Prostate gland (tissue), 2 donors: ENCODE results near the gene BRME1. TPM values are rescaled to one million over a fixed set of nuclear protein-coding genes. Genes with fewer than 3 reads are reported as not detected.

Experiments
- DNase-seq: peaks from one replicate; pipeline ENCODE4 v3.0.0-alpha.2; 2019; ENCODE audit warnings: low spot score
- H3K27ac ChIP-seq, 2 donors: fragments of 200-600 bp; sonication (generic); 2 replicates each; pipeline ENCODE4 v1.5.1; 2017 to 2019
- H3K27me3 ChIP-seq: fragments of 200-600 bp; sonication (generic); replicated peaks from 2 replicates; pipeline ENCODE4 v1.5.1; 2019; ENCODE audit not compliant: insufficient read depth
- H3K36me3 ChIP-seq, 2 donors: fragments of 200-600 bp; sonication (generic); 1 replicate in 1 of 2; 2 replicates in 1 of 2; pipeline versions ENCODE4 v1.5.1 to v1.8.1; 2017 to 2019
- H3K4me1 ChIP-seq: fragments of 200-600 bp; sonication (generic); replicated peaks from 2 replicates; pipeline ENCODE4 v1.5.1; 2019
- H3K4me3 ChIP-seq, 2 donors: fragments of 200-600 bp; sonication (generic); 2 replicates each; pipeline ENCODE4 v1.5.1; 2017 to 2019
- H3K9me3 ChIP-seq: fragments of 200-600 bp; sonication (generic); 2 replicates; pipeline ENCODE4 v1.5.1; 2017
- CTCF ChIP-seq, 4 experiments: fragments of 200-600 bp in 2 of 4; fragments of 450-650 bp in 2 of 4; sonication (generic) in 2 of 4; IDR thresholded peaks; 1 replicate in 3 of 4; 2 replicates in 1 of 4; pipeline ENCODE4 v1.5.1; 2016 to 2019; ENCODE audit warnings: antibody characterized with exemption in 4 of 4, mild to moderate bottlenecking in 2 of 4, moderate library complexity in 2 of 4
- POLR2A ChIP-seq: fragments of 450-650 bp; IDR thresholded peaks from one replicate; pipeline ENCODE4 v1.6.1; 2016; ENCODE audit warnings: antibody characterized with exemption, mild to moderate bottlenecking
- POLR2AphosphoS5 ChIP-seq: sonication (generic); formaldehyde crosslinking; IDR thresholded peaks from one replicate; pipeline ENCODE4 v1.6.1; 2017; ENCODE audit warnings: antibody characterized with exemption
- WGBS: methylation state at CpG from one replicate; pipeline ENCODE4 v1.1.5; 2018; 5-methylcytosine and 5-hydroxymethylcytosine counted together
- intact Hi-C: fragments of 100-400 bp; cut with DNase I; formaldehyde crosslinking; loops from one replicate; pipeline ENCODE4 v1.14.2; 2022
- total RNA-seq, 2 donors: library from RNA; depleted of rRNA; stranded (reverse); fragments of >200 nt; gene quantifications; one replicate each; pipeline ENCODE4 v1.1.0, GENCODE V29; 2016

The BRME1 gene
- total RNA-seq, 2 donors from 2014 or later = 2.0 to 12.6 TPM

DNA sequence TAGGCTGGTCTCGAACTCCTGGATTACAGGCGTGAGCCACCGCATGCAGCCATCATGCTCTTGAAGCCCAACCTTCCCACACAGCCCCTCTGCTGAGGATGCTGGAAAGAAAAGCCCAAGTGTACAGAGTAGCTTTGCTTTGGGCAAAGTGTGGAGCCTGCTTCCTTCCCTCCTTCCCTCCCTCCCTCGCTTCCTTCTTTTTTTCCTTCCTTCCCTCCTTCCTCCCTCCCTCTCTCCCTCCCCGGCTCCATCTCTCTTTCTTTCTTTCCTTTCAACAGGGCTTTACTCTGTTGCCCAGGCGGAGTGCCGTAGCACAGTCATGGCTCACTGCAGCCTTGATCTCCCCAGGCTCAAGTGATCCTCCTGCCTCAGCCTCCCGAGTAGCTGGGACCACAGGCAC lies 2.8 kb upstream of the BRME1 start:
- Histone ChIP-seq H3K4me3 (no peak overlapping the region), H3K4me1 (no peaks in the 10 kb centered on the region), H3K27ac (no peak overlapping the region), H3K9me3 (no peaks in the 10 kb centered on the region), H3K27me3 (no peaks in the 10 kb centered on the region), H3K36me3 (peaks cover 0 to 2% of the 10 kb centered on the region in 2 donors)
- intact Hi-C loops = no loop called here
- WGBS = 90% methylated on average over 8 of the region's 8 CpGs
- no peak for TF ChIP-seq POLR2AphosphoS5
- no peak for TF ChIP-seq CTCF (IDR thresholded peaks at IDR 0.05)
- DNase-seq = no peak

GRCh38 chr19:13906910-13907309 lies 993 bp upstream of the BRME1 start:
- TF ChIP-seq POLR2AphosphoS5 = no peak
- no peak for TF ChIP-seq POLR2A
- TF ChIP-seq CTCF (IDR thresholded peaks at IDR 0.05) = no peak
- peaks cover 0 to 2% of the 10 kb centered on the region in 2 donors for H3K36me3 ChIP-seq
- no peak for DNase-seq
- peak overlapping the region; percentile 85 to 94 for H3K4me3 ChIP-seq
- no peaks in the 10 kb centered on the region for H3K27me3 ChIP-seq
- H3K27ac ChIP-seq = no peak overlapping the region
- intact Hi-C loops = no loop called here
- no peaks in the 10 kb centered on the region for H3K4me1 ChIP-seq
- 87% methylated on average over 5 of the region's 5 CpGs for WGBS
- H3K9me3 ChIP-seq = no peaks in the 10 kb centered on the region

- H3K9me3 ChIP-seq = no peaks in the 10 kb centered on the region
- peak overlapping the region; percentile 85 to 94 for H3K4me3 ChIP-seq
- 1% methylated on average over 13 of the region's 13 CpGs for WGBS
- no peak for DNase-seq
- intact Hi-C loops = no loop called here
- H3K27ac ChIP-seq = peak overlapping the region; percentile 80 to 82
- H3K36me3 ChIP-seq = peaks cover 0 to 2% of the 10 kb centered on the region in 2 donors
- no peak for TF ChIP-seq POLR2AphosphoS5
- no peak for TF ChIP-seq CTCF (IDR thresholded peaks at IDR 0.05)
- TF ChIP-seq POLR2A = no peak
- no peaks in the 10 kb centered on the region for H3K4me1 ChIP-seq
- H3K27me3 ChIP-seq = no peaks in the 10 kb centered on the region
These were observed 596 bp upstream of the BRME1 start for GRCh38 chr19:13906521-13906904.

DNA sequence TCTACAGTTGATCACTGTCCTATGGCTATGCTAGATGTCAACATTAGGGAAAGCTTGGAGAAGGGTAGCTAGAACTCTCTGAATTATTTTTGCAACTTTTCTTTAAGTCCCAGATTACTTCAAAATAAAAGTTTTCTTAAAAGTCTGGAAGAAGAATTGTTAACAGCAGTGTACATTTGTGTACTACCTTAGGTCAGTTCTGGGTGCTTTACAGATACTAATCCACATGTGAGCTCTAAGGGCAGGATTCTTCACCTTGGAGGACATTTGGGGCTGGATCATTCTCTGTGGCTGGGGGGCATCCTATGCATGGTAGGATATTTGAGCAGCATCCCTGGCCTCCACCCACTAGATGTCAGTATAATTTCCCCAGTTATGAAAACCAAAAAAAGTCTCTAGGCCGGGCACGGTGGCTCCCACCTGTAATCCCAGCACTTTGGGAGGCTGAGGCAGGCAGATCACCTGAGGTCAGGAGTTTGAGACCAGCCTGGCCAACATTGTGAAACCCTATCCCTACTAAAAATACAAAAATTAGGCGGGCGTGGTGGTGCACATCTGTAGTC lies 2.8 kb downstream of the BRME1 start:
- Histone ChIP-seq H3K27ac (no peak overlapping the region), H3K27me3 (no peaks in the 10 kb centered on the region), H3K4me1 (no peaks in the 10 kb centered on the region), H3K36me3 (no peaks in the 10 kb centered on the region), H3K9me3 (no peaks in the 10 kb centered on the region), H3K4me3 (no peak overlapping the region)
- intact Hi-C loops = no loop called here
- no peak for DNase-seq
- TF ChIP-seq CTCF (IDR thresholded peaks at IDR 0.05) (no peak), POLR2AphosphoS5 (no peak), POLR2A (no peak)
- 84% methylated on average over 4 of the region's 4 CpGs for WGBS

DNA sequence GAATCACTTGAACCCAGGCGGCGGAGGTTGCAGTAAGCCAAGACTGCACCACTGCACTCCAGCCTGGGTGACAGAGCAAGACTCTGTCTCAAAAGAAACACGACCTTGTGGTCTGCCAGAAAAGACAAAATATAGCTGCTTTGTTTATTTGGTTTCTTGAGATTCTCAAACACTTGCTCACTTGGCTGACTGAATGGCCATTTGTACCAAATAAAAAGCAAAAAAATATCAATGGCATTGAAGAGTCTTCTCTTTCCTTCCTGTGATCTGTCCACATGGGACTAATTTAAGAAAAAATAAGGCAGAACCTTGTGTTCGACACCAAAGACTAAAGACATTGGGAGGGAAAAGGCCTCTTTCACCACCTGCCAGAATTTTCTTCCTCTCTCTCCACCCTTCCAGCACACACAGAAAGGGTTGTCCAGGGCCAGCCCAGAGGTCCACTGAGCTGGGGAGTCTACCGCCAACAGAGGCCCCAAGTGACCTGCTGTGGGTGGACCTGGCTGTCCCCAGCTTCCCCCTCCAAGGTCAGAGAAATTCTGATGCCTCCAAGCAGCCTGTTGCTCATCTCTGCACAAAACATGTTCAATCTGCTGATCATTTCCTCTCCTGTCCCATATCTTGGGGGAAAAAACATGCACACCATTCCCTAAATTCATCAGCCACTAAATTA lies 5.9 kb downstream of the BRME1 start:
- H3K36me3 ChIP-seq = no peaks in the 10 kb centered on the region
- no peak overlapping the region for H3K27ac ChIP-seq
- no peaks in the 10 kb centered on the region for H3K4me1 ChIP-seq
- no peaks in the 10 kb centered on the region for H3K9me3 ChIP-seq
- H3K4me3 ChIP-seq = no peak overlapping the region
- no peaks in the 10 kb centered on the region for H3K27me3 ChIP-seq
- DNase-seq = no peak
- intact Hi-C loops = no loop called here
- TF ChIP-seq POLR2A (no peak), POLR2AphosphoS5 (no peak), CTCF (IDR thresholded peaks at IDR 0.05) (no peak)
- WGBS = 68% methylated on average over 5 of the region's 5 CpGs
